Measurements from ENCODE around the gene ANKMY1.

The ANKMY1 gene

DNA sequence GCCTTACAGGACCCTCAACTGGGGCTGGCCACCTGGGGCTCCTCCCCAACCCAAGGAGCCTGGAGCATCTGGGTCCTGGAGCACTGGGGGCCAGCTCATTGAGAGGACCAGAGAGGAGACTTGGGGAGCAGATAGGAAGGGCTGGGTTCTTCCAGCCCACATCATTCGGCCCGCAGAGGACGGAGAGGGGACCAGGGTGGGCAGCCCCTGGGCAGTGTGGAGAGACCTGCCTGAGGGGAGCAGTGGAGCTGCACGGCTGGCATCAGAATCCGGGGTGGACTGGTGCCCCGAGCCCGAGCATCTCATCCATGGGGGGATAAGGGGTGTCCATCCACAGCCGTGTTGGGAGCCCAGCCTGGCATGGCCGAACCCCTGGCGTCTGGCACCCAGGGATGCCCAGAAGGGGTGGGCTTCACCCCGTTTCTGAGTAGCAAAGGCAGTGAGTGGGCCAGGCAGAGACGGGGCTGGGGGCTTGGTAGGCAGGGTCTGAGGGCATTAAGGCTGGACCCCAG, 111.1 kb downstream of the ANKMY1 start (continued):
- TF ChIP-seq, protein P1, sequence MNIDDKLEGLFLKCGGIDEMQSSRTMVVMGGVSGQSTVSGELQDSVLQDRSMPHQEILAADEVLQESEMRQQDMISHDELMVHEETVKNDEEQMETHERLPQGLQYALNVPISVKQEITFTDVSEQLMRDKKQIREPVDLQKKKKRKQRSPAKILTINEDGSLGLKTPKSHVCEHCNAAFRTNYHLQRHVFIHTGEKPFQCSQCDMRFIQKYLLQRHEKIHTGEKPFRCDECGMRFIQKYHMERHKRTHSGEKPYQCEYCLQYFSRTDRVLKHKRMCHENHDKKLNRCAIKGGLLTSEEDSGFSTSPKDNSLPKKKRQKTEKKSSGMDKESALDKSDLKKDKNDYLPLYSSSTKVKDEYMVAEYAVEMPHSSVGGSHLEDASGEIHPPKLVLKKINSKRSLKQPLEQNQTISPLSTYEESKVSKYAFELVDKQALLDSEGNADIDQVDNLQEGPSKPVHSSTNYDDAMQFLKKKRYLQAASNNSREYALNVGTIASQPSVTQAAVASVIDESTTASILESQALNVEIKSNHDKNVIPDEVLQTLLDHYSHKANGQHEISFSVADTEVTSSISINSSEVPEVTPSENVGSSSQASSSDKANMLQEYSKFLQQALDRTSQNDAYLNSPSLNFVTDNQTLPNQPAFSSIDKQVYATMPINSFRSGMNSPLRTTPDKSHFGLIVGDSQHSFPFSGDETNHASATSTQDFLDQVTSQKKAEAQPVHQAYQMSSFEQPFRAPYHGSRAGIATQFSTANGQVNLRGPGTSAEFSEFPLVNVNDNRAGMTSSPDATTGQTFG (tag by site-specific recombination; IDR thresholded peaks at IDR 0.05; ENCODE audit: borderline replicate concordance) = no peak

DNA sequence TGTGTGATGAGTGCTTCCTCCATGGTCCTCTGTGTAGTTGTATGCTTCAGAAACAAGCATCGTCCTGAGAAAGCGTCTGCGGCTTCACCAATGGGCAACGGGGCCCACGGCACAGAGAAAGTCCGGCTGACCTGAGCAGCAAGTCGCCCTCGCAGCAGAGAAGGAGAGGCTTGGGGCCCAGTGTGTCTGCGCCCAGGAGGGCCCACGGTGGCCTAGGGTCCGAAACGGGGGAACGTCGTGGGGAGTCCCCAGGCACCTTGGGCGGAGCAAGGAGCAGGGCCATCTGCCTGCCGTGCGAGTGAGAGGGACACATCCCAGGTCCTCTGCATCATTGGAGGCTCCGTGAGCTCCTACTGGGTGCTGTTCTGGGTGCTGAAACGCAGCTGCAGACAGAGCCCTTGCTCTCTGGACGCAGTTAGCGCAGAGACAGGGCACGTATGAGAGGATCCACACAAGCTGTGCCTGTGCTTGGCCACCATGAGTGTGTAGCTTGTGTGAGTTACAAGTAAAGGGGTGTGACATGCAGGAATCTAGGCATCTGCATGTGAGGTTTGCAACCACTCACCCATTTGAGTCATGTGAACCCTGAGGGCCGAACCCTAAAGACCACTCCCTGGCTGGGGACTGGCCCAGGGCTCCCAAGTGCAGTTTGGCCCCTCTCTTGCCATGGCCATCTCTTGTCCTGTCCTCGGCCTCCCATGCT, 111.7 kb downstream of the ANKMY1 start:
- CTCF ChIA-PET = no interaction called here
- no peaks in the 10 kb centered on the region for H3K36me3 ChIP-seq (ENCODE audit: control insufficient read depth in 2 of 2, insufficient read depth in 1 of 2, low read length in 2 of 2)
- POLR2A ChIA-PET = no interaction called here
- H3K4me1 ChIP-seq (ENCODE audit: control insufficient read depth, insufficient read depth, low read length) = peaks cover 2% of the 10 kb centered on the region; the same call in 1 of the 2 replicates
- no peak overlapping the region for H3K4me3 ChIP-seq (ENCODE audit: low read depth, low read length)
- H3K27ac ChIP-seq (ENCODE audit: extremely low read depth, low read depth, low read length) = no peak overlapping the region
- no peak for TF ChIP-seq ZNF837 (tag by site-specific recombination; IDR thresholded peaks at IDR 0.05)
- TF ChIP-seq, protein P2, sequence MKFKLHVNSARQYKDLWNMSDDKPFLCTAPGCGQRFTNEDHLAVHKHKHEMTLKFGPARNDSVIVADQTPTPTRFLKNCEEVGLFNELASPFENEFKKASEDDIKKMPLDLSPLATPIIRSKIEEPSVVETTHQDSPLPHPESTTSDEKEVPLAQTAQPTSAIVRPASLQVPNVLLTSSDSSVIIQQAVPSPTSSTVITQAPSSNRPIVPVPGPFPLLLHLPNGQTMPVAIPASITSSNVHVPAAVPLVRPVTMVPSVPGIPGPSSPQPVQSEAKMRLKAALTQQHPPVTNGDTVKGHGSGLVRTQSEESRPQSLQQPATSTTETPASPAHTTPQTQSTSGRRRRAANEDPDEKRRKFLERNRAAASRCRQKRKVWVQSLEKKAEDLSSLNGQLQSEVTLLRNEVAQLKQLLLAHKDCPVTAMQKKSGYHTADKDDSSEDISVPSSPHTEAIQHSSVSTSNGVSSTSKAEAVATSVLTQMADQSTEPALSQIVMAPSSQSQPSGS (tag by site-specific recombination; IDR thresholded peaks at IDR 0.05; ENCODE audit: low read depth) = no peak
- TF ChIP-seq, protein P3, sequence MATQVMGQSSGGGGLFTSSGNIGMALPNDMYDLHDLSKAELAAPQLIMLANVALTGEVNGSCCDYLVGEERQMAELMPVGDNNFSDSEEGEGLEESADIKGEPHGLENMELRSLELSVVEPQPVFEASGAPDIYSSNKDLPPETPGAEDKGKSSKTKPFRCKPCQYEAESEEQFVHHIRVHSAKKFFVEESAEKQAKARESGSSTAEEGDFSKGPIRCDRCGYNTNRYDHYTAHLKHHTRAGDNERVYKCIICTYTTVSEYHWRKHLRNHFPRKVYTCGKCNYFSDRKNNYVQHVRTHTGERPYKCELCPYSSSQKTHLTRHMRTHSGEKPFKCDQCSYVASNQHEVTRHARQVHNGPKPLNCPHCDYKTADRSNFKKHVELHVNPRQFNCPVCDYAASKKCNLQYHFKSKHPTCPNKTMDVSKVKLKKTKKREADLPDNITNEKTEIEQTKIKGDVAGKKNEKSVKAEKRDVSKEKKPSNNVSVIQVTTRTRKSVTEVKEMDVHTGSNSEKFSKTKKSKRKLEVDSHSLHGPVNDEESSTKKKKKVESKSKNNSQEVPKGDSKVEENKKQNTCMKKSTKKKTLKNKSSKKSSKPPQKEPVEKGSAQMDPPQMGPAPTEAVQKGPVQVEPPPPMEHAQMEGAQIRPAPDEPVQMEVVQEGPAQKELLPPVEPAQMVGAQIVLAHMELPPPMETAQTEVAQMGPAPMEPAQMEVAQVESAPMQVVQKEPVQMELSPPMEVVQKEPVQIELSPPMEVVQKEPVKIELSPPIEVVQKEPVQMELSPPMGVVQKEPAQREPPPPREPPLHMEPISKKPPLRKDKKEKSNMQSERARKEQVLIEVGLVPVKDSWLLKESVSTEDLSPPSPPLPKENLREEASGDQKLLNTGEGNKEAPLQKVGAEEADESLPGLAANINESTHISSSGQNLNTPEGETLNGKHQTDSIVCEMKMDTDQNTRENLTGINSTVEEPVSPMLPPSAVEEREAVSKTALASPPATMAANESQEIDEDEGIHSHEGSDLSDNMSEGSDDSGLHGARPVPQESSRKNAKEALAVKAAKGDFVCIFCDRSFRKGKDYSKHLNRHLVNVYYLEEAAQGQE (tag by site-specific recombination; IDR thresholded peaks at IDR 0.05) = peak; percentile 81
- TF ChIP-seq, protein P4, sequence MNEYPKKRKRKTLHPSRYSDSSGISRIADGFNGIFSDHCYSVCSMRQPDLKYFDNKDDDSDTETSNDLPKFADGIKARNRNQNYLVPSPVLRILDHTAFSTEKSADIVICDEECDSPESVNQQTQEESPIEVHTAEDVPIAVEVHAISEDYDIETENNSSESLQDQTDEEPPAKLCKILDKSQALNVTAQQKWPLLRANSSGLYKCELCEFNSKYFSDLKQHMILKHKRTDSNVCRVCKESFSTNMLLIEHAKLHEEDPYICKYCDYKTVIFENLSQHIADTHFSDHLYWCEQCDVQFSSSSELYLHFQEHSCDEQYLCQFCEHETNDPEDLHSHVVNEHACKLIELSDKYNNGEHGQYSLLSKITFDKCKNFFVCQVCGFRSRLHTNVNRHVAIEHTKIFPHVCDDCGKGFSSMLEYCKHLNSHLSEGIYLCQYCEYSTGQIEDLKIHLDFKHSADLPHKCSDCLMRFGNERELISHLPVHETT (tag by site-specific recombination; IDR thresholded peaks at IDR 0.05) = no peak
- no peak for TF ChIP-seq ZNF354C (tag by site-specific recombination; IDR thresholded peaks at IDR 0.05; ENCODE audit: borderline replicate concordance, low read depth)
- no peak for TF ChIP-seq ZNF624 (tag by site-specific recombination; IDR thresholded peaks at IDR 0.05)
- H3K9me3 ChIP-seq (ENCODE audit: control insufficient read depth, insufficient read depth, low read depth, low read length) = no peaks in the 10 kb centered on the region

DNA sequence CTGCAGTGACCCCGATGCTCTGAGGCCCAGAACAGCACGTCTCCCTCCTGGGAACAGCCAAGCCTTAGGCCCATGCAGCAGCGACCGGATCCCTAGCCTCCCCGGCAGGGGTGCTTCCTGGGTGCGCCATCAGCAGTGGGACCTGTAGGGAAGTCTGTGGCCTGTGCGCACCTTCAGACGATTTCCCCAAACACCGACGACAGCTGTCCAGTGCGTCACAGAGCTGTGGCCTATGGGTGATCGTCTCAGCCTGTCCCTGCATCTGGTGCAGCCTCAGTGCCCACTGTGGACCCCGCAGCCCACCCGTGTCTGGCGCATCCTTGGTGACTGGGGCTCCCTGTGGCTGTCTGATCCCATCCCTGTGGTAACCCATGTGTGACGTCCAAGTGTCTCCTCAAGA, 113.3 kb downstream of the ANKMY1 start:
- no peaks in the 10 kb centered on the region for H3K4me1 ChIP-seq (ENCODE audit: control insufficient read depth, insufficient read depth, low read length)
- no peak overlapping the region for H3K27ac ChIP-seq (ENCODE audit: extremely low read depth, low read depth, low read length)
- H3K36me3 ChIP-seq (ENCODE audit: control insufficient read depth in 2 of 2, insufficient read depth in 1 of 2, low read length in 2 of 2) = no peaks in the 10 kb centered on the region
- no peak overlapping the region for H3K4me3 ChIP-seq (ENCODE audit: low read depth, low read length)
- H3K9me3 ChIP-seq (ENCODE audit: control insufficient read depth, insufficient read depth, low read depth, low read length) = no peaks in the 10 kb centered on the region
- POLR2A ChIA-PET = interaction anchor here (0.9 kb wide), 1 partner anchor 7 kb away, joined by 3 read pairs; no protein-coding TSS in a partner anchor
- TF ChIP-seq ZNF155 (tag by site-specific recombination; IDR thresholded peaks at IDR 0.05) (no peak), ZFP41 (tag by site-specific recombination; IDR thresholded peaks at IDR 0.05; ENCODE audit: borderline replicate concordance) (no peak)
- TF ChIP-seq, protein P5, sequence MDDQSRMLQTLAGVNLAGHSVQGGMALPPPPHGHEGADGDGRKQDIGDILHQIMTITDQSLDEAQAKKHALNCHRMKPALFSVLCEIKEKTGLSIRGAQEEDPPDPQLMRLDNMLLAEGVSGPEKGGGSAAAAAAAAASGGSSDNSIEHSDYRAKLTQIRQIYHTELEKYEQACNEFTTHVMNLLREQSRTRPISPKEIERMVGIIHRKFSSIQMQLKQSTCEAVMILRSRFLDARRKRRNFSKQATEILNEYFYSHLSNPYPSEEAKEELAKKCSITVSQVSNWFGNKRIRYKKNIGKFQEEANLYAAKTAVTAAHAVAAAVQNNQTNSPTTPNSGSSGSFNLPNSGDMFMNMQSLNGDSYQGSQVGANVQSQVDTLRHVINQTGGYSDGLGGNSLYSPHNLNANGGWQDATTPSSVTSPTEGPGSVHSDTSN (CRISPR knock-in tag; IDR thresholded peaks at IDR 0.05) = no peak
- TF ChIP-seq, protein P6, sequence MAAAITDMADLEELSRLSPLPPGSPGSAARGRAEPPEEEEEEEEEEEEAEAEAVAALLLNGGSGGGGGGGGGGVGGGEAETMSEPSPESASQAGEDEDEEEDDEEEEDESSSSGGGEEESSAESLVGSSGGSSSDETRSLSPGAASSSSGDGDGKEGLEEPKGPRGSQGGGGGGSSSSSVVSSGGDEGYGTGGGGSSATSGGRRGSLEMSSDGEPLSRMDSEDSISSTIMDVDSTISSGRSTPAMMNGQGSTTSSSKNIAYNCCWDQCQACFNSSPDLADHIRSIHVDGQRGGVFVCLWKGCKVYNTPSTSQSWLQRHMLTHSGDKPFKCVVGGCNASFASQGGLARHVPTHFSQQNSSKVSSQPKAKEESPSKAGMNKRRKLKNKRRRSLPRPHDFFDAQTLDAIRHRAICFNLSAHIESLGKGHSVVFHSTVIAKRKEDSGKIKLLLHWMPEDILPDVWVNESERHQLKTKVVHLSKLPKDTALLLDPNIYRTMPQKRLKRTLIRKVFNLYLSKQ (tag by site-specific recombination; IDR thresholded peaks at IDR 0.05; ENCODE audit: borderline replicate concordance) = no peak
- TF ChIP-seq, protein P7, sequence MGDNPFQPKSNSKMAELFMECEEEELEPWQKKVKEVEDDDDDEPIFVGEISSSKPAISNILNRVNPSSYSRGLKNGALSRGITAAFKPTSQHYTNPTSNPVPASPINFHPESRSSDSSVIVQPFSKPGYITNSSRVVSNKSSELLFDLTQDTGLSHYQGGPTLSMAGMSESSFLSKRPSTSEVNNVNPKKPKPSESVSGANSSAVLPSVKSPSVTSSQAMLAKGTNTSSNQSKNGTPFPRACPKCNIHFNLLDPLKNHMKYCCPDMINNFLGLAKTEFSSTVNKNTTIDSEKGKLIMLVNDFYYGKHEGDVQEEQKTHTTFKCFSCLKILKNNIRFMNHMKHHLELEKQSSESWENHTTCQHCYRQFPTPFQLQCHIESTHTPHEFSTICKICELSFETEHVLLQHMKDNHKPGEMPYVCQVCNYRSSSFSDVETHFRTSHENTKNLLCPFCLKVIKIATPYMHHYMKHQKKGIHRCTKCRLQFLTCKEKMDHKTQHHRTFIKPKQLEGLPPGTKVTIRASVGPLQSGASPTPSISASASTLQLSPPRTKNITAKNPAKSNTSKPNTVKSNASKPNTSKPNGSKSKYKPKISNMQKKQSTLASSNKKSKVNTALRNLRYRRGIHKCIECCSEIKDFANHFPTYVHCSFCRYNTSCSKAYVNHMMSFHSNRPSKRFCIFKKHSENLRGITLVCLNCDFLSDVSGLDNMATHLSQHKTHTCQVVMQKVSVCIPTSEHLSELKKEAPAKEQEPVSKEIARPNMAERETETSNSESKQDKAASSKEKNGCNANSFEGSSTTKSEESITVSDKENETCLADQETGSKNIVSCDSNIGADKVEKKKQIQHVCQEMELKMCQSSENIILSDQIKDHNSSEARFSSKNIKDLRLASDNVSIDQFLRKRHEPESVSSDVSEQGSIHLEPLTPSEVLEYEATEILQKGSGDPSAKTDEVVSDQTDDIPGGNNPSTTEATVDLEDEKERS (tag by site-specific recombination; IDR thresholded peaks at IDR 0.05) = no peak
- CTCF ChIA-PET = no interaction called here

All from HEK293 (cell line).